ENCODE data around the gene MARS2. TPM values are rescaled to one million over a fixed set of nuclear protein-coding genes. Genes with fewer than 3 reads are reported as not detected.
"Not testable (repeated sequence)": the region's sequence is repeated elsewhere in the genome, so short reads cannot be mapped to it uniquely, and the experiment has no call there.

Gene MARS2
- total RNA-seq, 1 donor from 2014 or later: 8.3 TPM

DNA sequence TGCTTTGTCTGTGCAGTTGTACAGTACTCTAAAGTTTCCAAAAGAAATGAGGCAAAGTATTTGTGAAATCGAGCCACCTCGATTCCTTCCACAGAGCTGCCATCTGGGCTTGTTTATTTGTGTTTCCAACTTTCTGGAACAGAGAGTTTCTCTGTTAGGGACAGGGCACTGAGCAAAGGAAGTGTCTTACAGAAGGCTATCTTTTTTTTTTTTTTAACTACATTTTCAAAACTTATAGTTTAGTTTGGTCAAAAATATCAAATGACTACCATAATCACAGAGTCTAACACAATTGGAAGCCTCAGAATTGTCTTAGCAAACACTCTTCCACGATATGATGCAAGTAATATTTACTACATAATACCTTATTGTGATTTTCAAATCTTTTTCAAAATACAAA lies 30.6 kb upstream of the MARS2 start:
- H3K36me3 ChIP-seq: no peaks in the 10 kb centered on the region
- peak overlapping the region; percentile 35 to 48 for H3K4me3 ChIP-seq
- H3K27ac ChIP-seq: peak overlapping the region; percentile 86
- TF ChIP-seq, protein P1, sequence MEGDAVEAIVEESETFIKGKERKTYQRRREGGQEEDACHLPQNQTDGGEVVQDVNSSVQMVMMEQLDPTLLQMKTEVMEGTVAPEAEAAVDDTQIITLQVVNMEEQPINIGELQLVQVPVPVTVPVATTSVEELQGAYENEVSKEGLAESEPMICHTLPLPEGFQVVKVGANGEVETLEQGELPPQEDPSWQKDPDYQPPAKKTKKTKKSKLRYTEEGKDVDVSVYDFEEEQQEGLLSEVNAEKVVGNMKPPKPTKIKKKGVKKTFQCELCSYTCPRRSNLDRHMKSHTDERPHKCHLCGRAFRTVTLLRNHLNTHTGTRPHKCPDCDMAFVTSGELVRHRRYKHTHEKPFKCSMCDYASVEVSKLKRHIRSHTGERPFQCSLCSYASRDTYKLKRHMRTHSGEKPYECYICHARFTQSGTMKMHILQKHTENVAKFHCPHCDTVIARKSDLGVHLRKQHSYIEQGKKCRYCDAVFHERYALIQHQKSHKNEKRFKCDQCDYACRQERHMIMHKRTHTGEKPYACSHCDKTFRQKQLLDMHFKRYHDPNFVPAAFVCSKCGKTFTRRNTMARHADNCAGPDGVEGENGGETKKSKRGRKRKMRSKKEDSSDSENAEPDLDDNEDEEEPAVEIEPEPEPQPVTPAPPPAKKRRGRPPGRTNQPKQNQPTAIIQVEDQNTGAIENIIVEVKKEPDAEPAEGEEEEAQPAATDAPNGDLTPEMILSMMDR (IDR thresholded peaks at IDR 0.05): no peak
- no peak for TF ChIP-seq POLR2A (IDR thresholded peaks at IDR 0.05)
- TF ChIP-seq POLR2AphosphoS5 (IDR thresholded peaks at IDR 0.05; ENCODE audit: insufficient read depth in 1 of 2, low read depth in 1 of 2): peak in 1 of 2 donors; percentile 48
- intact Hi-C loops (cut with DNase I): no loop called here
- H3K4me1 ChIP-seq: peaks cover 16% of the 10 kb centered on the region
- no peaks in the 10 kb centered on the region for H3K27me3 ChIP-seq
- H3K9me3 ChIP-seq: no peaks in the 10 kb centered on the region
- DNase-seq (ENCODE audit: extremely low spot score in 2 of 2): no peak

DNA sequence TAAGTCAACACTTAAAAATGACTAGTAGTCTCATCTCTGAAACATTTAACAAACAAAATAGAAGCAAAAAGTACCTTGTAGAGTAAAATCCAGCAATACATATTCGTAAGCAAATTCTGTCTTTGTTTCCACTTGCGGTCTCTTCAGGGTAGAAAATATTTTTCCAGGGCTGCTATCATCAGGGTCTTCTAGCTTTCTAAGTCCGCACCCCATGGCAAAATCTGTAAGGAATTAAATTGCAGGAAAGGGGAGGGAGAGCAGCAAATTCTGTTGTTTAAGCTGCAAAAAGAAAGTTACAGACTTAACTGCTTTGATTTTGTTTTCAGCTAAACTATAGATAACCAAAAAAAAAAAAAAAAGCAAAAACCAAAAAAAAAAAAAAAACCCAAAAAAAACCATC lies 29.9 kb upstream of the MARS2 start, which contains the start of gene RFTN2:
Gene RFTN2 (minus strand): TSS at position 342 of the 400 bp plus-strand sequence. CDS start 129 bp downstream, at position 213.
- no peaks in the 10 kb centered on the region for H3K27me3 ChIP-seq
- no peak for DNase-seq (ENCODE audit: extremely low spot score in 2 of 2)
- intact Hi-C loops (cut with DNase I): no loop called here
- H3K36me3 ChIP-seq: no peaks in the 10 kb centered on the region
- peak within 1 kb of the TSS; percentile 35 to 48 for H3K4me3 ChIP-seq
- TF ChIP-seq, protein P1 (IDR thresholded peaks at IDR 0.05): no peak
- no peak for TF ChIP-seq POLR2A (IDR thresholded peaks at IDR 0.05)
- no peak for TF ChIP-seq POLR2AphosphoS5 (IDR thresholded peaks at IDR 0.05; ENCODE audit: insufficient read depth in 1 of 2, low read depth in 1 of 2)
- peak within 1 kb of the TSS; percentile 86 for H3K27ac ChIP-seq
- H3K4me1 ChIP-seq: peaks cover 16% of the 10 kb centered on the region
- no peaks in the 10 kb centered on the region for H3K9me3 ChIP-seq

DNA sequence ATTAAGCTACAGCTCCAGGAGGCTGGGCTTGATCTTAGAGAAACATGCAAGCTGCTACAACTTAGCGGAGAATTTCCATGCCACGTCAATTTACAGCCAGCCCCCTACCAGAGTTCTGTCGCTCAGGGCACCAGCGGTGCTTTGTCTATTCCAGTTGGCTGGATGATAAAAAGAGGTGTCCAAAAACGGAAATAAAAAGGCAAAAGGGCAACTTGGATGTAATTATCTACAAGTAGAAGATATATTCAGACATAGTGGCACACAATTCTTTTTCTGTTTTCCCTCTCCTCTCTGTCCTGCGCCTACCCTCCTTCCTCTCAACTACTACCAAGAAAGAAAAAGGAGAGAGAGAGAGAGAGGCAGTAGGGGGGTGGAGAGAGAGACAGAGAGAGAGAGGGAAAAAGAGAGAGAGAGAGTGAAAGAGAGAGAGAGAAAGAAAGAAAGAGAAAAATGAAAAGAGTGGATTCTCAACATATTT lies 29.4 kb upstream of the MARS2 start:
- H3K9me3 ChIP-seq: no peaks in the 10 kb centered on the region
- no peak for TF ChIP-seq POLR2A (IDR thresholded peaks at IDR 0.05)
- no peak for TF ChIP-seq POLR2AphosphoS5 (IDR thresholded peaks at IDR 0.05; ENCODE audit: insufficient read depth in 1 of 2, low read depth in 1 of 2)
- TF ChIP-seq, protein P1 (IDR thresholded peaks at IDR 0.05): no peak
- H3K36me3 ChIP-seq: no peaks in the 10 kb centered on the region
- peaks cover 16% of the 10 kb centered on the region for H3K4me1 ChIP-seq
- no peak for DNase-seq (ENCODE audit: extremely low spot score in 2 of 2)
- intact Hi-C loops (cut with DNase I): no loop called here
- no peaks in the 10 kb centered on the region for H3K27me3 ChIP-seq
- peak overlapping the region; percentile 35 to 48 for H3K4me3 ChIP-seq
- peak overlapping the region; percentile 86 for H3K27ac ChIP-seq

DNA sequence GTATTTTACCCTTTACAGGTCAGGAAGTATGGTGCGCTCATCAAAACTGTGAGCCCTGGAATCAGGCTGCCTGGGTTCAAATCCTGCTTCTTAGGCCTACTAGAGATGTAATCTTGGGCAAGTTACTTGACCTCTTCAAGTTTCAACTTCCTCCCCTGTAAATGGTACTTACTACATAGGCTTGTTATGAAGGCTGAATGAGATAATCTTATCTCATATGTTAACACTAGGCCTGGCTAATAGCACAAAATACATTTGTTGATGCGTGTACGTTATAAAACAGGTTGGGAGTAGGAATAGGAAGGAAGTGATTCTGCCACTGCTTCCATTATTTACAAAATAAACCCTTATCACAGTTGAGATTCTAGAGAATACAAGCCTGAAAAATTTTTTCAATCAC lies 28.1 kb upstream of the MARS2 start:
- H3K4me1 ChIP-seq: peaks cover 16% of the 10 kb centered on the region
- TF ChIP-seq POLR2AphosphoS5 (IDR thresholded peaks at IDR 0.05; ENCODE audit: insufficient read depth in 1 of 2, low read depth in 1 of 2) (no peak), POLR2A (IDR thresholded peaks at IDR 0.05) (no peak)
- TF ChIP-seq, protein P1 (IDR thresholded peaks at IDR 0.05): no peak
- intact Hi-C loops (cut with DNase I): no loop called here
- no peaks in the 10 kb centered on the region for H3K36me3 ChIP-seq
- H3K4me3 ChIP-seq: no peak overlapping the region
- no peaks in the 10 kb centered on the region for H3K27me3 ChIP-seq
- no peaks in the 10 kb centered on the region for H3K9me3 ChIP-seq
- no peak for DNase-seq (ENCODE audit: extremely low spot score in 2 of 2)
- peak overlapping the region; percentile 86 for H3K27ac ChIP-seq

DNA sequence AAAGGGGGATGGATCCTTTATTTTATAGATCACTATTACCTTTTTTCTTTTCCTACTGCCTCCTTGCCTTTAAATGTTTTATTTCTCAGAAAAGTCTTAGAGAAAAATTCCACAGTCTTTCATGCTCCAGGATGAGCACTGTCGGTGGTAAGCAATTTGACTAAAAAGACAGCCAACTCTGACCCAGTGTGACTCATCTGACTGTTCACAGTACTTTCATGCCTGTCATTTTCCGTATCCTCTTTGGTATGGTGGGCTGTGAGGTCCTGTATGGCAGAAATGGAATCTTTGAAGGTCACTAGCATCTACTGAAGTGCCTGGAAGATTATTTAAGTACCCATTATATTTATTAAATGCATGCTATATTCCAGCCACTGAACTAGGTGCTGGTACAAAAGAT lies 27.7 kb upstream of the MARS2 start:
- H3K36me3 ChIP-seq: no peaks in the 10 kb centered on the region
- peaks cover 16% of the 10 kb centered on the region for H3K4me1 ChIP-seq
- H3K27me3 ChIP-seq: no peaks in the 10 kb centered on the region
- H3K4me3 ChIP-seq: no peak overlapping the region
- no peaks in the 10 kb centered on the region for H3K9me3 ChIP-seq
- TF ChIP-seq, protein P1 (IDR thresholded peaks at IDR 0.05): no peak
- TF ChIP-seq POLR2A (IDR thresholded peaks at IDR 0.05): no peak
- no peak for TF ChIP-seq POLR2AphosphoS5 (IDR thresholded peaks at IDR 0.05; ENCODE audit: insufficient read depth in 1 of 2, low read depth in 1 of 2)
- peak overlapping the region; percentile 86 for H3K27ac ChIP-seq
- no peak for DNase-seq (ENCODE audit: extremely low spot score in 2 of 2)
- intact Hi-C loops (cut with DNase I): no loop called here

DNA sequence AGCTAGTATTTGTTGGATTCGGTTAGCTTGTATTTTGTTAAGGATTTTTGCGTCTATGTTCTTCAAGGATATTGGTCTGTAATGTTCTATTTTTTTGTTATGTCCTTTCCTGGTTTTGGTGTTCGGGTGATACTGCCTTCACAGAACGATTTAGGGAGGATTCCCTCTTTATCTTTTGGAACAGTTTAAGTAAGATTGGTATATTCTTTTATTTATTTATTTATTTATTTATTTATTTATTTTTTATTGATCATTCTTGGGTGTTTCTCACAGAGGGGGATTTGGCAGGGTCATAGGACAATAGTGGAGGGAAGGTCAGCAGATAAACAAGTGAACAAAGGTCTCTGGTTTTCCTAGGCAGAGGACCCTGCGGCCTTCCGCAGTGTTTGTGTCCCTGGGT lies 10.0 kb upstream of the MARS2 start:
- DNase-seq (ENCODE audit: extremely low spot score in 2 of 2); H3K27ac ChIP-seq; H3K9me3 ChIP-seq; H3K4me1 ChIP-seq; H3K4me3 ChIP-seq; H3K36me3 ChIP-seq; H3K27me3 ChIP-seq; intact Hi-C loops (cut with DNase I): not testable (repeated sequence)

DNA sequence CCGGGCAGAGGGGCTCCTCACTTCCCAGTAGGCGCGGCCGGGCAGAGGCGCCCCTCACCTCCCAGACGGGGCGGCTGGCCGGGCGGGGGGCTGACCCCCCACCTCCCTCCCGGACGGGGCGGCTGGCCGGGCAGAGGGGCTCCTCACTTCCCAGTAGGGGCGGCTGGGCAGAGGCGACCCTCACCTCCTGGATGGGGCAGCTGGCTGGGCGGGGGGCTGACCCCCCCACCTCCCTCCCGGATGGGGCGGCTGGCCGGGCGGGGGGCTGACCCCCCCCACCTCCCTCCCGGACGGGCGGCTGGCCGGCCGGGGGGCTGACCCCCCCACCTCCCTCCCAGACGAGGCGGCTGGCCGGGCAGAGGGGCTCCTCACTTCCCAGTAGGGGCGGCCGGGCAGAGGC lies 9.2 kb upstream of the MARS2 start:
- H3K9me3 ChIP-seq; intact Hi-C loops (cut with DNase I); H3K4me1 ChIP-seq; H3K36me3 ChIP-seq; DNase-seq (ENCODE audit: extremely low spot score in 2 of 2); H3K4me3 ChIP-seq; H3K27me3 ChIP-seq; H3K27ac ChIP-seq: not testable (repeated sequence)

DNA sequence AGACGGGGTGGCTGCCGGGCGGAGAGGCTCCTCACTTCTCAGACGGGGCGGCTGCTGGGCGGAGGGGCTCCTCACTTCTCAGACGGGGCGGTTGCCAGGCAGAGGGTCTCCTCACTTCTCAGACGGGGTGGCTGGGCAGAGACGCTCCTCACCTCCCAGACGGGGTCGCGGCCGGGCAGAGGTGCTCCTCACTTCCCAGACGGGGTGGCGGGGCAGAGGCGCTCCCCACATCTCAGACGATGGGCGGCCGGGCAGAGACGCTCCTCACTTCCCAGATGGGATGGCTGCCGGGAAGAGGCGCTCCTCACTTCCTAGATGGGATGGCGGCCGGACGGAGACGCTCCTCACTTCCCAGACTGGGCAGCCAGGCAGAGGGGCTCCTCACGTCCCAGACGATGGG lies 8.6 kb upstream of the MARS2 start:
- H3K27ac ChIP-seq; H3K9me3 ChIP-seq; H3K4me1 ChIP-seq; H3K36me3 ChIP-seq; DNase-seq (ENCODE audit: extremely low spot score in 2 of 2); intact Hi-C loops (cut with DNase I); H3K27me3 ChIP-seq; H3K4me3 ChIP-seq: not testable (repeated sequence)
